GM12874 (cell line): ENCODE results near the gene ZNF253.

Experiments used
- TF ChIP-seq, protein P1 (sequence below): IDR thresholded peaks from 2 replicates; pipeline ENCODE4 v1.5.1; 2011; ENCODE audit warnings: low read depth, mild to moderate bottlenecking, control low read depth, low read length, moderate library complexity; ENCODE audit not compliant: insufficient read depth

Gene ZNF253

DNA sequence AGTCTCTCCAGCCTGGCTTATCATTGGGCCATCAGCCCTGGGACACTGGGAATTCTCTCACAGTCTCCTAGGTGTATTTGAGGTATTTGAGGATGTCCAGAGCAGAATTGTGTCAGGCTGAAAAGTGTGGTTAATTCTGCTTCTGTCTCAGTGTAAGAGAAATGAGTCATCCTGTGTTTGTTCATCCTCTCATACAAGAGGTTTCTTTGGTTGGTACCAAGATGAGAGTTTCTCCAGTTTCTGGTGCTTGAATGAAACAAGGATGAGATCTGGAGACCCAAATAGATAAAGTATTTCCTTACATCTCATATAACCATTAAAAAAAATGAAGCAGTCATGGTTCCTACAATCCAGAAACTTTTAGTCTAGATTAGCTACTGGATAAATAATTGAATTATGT is 7.7 kb downstream of the ZNF253 start:
- TF ChIP-seq, protein P1, sequence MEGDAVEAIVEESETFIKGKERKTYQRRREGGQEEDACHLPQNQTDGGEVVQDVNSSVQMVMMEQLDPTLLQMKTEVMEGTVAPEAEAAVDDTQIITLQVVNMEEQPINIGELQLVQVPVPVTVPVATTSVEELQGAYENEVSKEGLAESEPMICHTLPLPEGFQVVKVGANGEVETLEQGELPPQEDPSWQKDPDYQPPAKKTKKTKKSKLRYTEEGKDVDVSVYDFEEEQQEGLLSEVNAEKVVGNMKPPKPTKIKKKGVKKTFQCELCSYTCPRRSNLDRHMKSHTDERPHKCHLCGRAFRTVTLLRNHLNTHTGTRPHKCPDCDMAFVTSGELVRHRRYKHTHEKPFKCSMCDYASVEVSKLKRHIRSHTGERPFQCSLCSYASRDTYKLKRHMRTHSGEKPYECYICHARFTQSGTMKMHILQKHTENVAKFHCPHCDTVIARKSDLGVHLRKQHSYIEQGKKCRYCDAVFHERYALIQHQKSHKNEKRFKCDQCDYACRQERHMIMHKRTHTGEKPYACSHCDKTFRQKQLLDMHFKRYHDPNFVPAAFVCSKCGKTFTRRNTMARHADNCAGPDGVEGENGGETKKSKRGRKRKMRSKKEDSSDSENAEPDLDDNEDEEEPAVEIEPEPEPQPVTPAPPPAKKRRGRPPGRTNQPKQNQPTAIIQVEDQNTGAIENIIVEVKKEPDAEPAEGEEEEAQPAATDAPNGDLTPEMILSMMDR: no peak

DNA sequence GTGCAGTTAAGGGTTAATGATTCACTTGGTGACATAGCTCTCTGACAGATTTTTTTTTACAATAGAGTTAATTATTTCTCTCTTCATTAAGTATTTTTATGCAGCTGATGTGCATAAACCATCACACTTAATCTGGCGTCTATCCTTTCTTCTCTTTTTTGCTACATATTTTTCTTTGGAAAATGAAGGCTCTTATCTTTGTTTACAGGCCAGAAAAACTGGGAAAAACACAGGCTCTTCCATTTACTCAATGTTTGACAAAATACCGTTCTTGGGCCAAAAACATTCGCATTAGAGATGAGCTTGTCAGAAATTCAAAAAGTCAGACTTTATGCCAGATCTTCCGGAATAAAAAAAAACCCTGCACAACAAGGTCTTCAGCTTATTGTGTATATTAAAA is 12.0 kb downstream of the ZNF253 start:
- TF ChIP-seq, protein P1: no peak

GRCh38 chr19:19884583-19884982 is 18.9 kb downstream of the ZNF253 start:
- TF ChIP-seq, protein P1: no peak

GRCh38 chr19:19900139-19900728 is 34.6 kb downstream of the ZNF253 start:
- TF ChIP-seq, protein P1: no peak

- TF ChIP-seq, protein P1: no peak
Measured at GRCh38 chr19:19900729-19901444, 35.2 kb downstream of the ZNF253 start, which contains the start of gene ZNF93. Gene ZNF93 (plus strand): TSS chr19:19900946. CDS start chr19:19901089, 143 bp downstream.

DNA sequence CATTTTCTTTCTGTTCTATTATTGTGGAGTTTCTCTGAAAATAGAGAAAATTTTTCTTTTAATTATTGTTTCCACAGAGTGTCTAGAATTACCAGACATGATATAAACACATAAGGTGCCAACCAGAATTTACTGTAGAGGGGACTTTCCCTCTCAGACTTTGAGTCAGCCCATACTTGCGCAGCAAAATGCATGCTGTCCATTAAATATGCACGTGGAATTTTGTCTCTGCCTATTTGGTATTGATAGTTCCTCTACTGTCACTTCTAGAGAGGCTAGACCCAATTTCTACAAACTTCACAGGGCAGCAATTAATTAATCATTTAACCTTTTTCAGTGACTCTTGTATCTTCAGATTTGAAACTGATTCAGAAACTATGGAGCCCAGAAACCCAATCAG is 44.0 kb downstream of the ZNF253 start:
- TF ChIP-seq, protein P1: no peak

DNA sequence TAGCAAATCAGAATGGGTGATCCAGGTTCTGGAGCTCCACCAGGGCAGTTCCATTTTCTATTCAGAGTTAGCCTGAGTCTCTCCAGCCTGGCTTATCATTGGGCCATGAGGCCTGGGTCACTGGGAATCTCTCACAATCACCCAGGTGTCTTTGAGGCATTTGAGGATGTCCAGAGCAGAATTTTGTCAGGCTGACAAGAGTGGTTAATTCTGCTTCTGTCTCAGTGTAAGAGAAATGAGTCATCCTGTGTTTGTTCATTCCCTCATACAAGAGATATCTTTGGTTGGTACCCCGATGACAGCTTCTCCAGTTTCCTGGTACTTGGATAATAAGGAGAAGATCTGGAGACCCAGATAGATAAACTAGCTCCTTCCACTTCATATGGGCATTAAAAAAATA is 45.5 kb downstream of the ZNF253 start:
- TF ChIP-seq, protein P1: no peak
